ENCODE measurements around the gene NECTIN2. TPM values are rescaled to one million over a fixed set of nuclear protein-coding genes. Genes with fewer than 3 reads are reported as not detected.

The NECTIN2 gene
- total RNA-seq, 1 experiment from 2014 or later = 176 TPM

- H4K5ac ChIP-seq (ENCODE audit: insufficient read length, low read depth, low read length) = no peak overlapping the region
- H3K56ac ChIP-seq (ENCODE audit: insufficient read length, low read depth, low read length) = no peak overlapping the region
- TF ChIP-seq, protein P1, sequence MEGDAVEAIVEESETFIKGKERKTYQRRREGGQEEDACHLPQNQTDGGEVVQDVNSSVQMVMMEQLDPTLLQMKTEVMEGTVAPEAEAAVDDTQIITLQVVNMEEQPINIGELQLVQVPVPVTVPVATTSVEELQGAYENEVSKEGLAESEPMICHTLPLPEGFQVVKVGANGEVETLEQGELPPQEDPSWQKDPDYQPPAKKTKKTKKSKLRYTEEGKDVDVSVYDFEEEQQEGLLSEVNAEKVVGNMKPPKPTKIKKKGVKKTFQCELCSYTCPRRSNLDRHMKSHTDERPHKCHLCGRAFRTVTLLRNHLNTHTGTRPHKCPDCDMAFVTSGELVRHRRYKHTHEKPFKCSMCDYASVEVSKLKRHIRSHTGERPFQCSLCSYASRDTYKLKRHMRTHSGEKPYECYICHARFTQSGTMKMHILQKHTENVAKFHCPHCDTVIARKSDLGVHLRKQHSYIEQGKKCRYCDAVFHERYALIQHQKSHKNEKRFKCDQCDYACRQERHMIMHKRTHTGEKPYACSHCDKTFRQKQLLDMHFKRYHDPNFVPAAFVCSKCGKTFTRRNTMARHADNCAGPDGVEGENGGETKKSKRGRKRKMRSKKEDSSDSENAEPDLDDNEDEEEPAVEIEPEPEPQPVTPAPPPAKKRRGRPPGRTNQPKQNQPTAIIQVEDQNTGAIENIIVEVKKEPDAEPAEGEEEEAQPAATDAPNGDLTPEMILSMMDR (conservative IDR thresholded peaks at IDR 0.05) = no peak
- no peak overlapping the region for H2AK5ac ChIP-seq (ENCODE audit: insufficient read length, low read length)
- no peak for DNase-seq
- no peaks in the 10 kb centered on the region for H3K4me1 ChIP-seq (ENCODE audit: insufficient read depth, low read length)
- no peak overlapping the region for H3K4ac ChIP-seq (ENCODE audit: low read depth, low read length)
- Mint-ChIP-seq H3K27ac (no peak overlapping the region), H3K27me3 (ENCODE audit: low read depth) (peaks cover 49% of the 10 kb centered on the region), H3K36me3 (ENCODE audit: insufficient read depth in 1 of 3, low read depth in 3 of 3) (peaks cover 7 to 34% (median 13%) of the 10 kb centered on the region in 3 experiments), H3K4me1 (peaks cover 0 to 7% of the 10 kb centered on the region in 2 experiments; a peak in 2 of 4 replicates), H3K9me3 (no peaks in the 10 kb centered on the region), H3K4me3 (no peak overlapping the region)
- H3K27ac ChIP-seq (ENCODE audit: insufficient read length, low read depth, low read length) = no peak overlapping the region
- H3K18ac ChIP-seq (ENCODE audit: insufficient read length, low read depth, low read length) = no peak overlapping the region
- no peaks in the 10 kb centered on the region for H4K20me1 ChIP-seq (ENCODE audit: control insufficient read depth, insufficient read depth, insufficient read length)
- H2BK5ac ChIP-seq (ENCODE audit: insufficient read length, low read length) = no peak overlapping the region
- H3K9me3 ChIP-seq (ENCODE audit: control insufficient read depth, low read depth, low read length) = no peaks in the 10 kb centered on the region
- H3K23ac ChIP-seq (ENCODE audit: insufficient read length, low read depth, low read length) = no peak overlapping the region
- H3T11ph ChIP-seq (ENCODE audit: low read length) = no peak overlapping the region
- H3K27me3 ChIP-seq (ENCODE audit: insufficient read depth, low read length) = peaks cover 4% of the 10 kb centered on the region
- no peak overlapping the region for H2AFZ ChIP-seq (ENCODE audit: low read length)
- H2BK20ac ChIP-seq (ENCODE audit: low read depth, low read length, poor library complexity, severe bottlenecking) = no peak overlapping the region
- no peak overlapping the region for H2BK120ac ChIP-seq (ENCODE audit: low read depth, low read length, poor library complexity, severe bottlenecking)
- no peak overlapping the region for H4K91ac ChIP-seq (ENCODE audit: insufficient read length, low read depth, low read length)
- no peaks in the 10 kb centered on the region for H3K79me2 ChIP-seq (ENCODE audit: insufficient read depth, low read length)
- H3K14ac ChIP-seq (ENCODE audit: insufficient read depth, low read length) = no peak overlapping the region
- H2BK15ac ChIP-seq (ENCODE audit: low read depth, low read length) = no peak overlapping the region
- no peak overlapping the region for H4K8ac ChIP-seq (replicated peaks; ENCODE audit: insufficient read length, low read depth, low read length)
- no peaks in the 10 kb centered on the region for H3K79me1 ChIP-seq (ENCODE audit: insufficient read depth, low read depth, low read length, poor library complexity, severe bottlenecking)
- no peak overlapping the region for H2BK12ac ChIP-seq (ENCODE audit: insufficient read length, low read depth, low read length)
- H3K23me2 ChIP-seq (ENCODE audit: insufficient read length, low read depth, low read length, poor library complexity, severe bottlenecking) = no peaks in the 10 kb centered on the region
- no peak overlapping the region for H3K9ac ChIP-seq (ENCODE audit: extremely low read depth, insufficient read length, low read length)
- H3K4me2 ChIP-seq (ENCODE audit: insufficient read depth, insufficient read length, low read length) = no peak overlapping the region
- WGBS (ENCODE audit: extremely low coverage, insufficient read length, low lambda C conversion rate) = no CpG with 5 or more reads among the region's 35 CpGs
Measured at GRCh38 chr19:44820648-44821609, 25.2 kb upstream of the NECTIN2 start.

All from H9 (cell line).